Stimulated activated naive CD8-positive, alpha-beta T cell treated with anti-CD3 and anti-CD28 coated beads, Interleukin-15, amount 100 ng/mL, for 72 hours (primary cell): ENCODE data around the gene IFI30.
A peak's percentile ranks its signal among the peaks of the same experiment; 100 is the strongest.

Experiments used
- ATAC-seq: fragments of 150-1000 bp; cut with Tn5 transposase; 2 replicates; pipeline ENCODE4 v1.10.0; 2021; ENCODE audit warnings: mild to moderate bottlenecking, moderate library complexity
- DNase-seq, 2 donors: peaks; one replicate each; pipeline ENCODE4 v3.0.0; 2021 to 2022
- H3K27ac Mint-ChIP-seq, 2 donors: one replicate each; pipeline ENCODE4 v1.8.0; 2022; ENCODE audit warnings: mild to moderate bottlenecking in 2 of 2, mixed read lengths in 2 of 2, moderate library complexity in 2 of 2
- H3K27me3 Mint-ChIP-seq: one replicate; pipeline ENCODE4 v1.8.0; 2022; ENCODE audit warnings: mixed read lengths
- H3K4me1 Mint-ChIP-seq: one replicate; pipeline ENCODE4 v1.8.0; 2022; ENCODE audit warnings: mild to moderate bottlenecking, mixed read lengths
- H3K4me3 Mint-ChIP-seq, 2 donors: one replicate each; pipeline ENCODE4 v1.8.0; 2022; ENCODE audit warnings: mild to moderate bottlenecking in 2 of 2, mixed read lengths in 2 of 2, moderate library complexity in 1 of 2
- H3K9me3 Mint-ChIP-seq, 2 donors: one replicate each; pipeline ENCODE4 v1.8.0; 2022; ENCODE audit warnings: mixed read lengths in 2 of 2

Gene IFI30

GRCh38 chr19:18176367-18177310 is 3.0 kb downstream of the IFI30 start:
- Mint-ChIP-seq H3K4me3 (no peak overlapping the region), H3K27ac (no peak overlapping the region), H3K9me3 (no peaks in the 10 kb centered on the region), H3K4me1 (peaks cover 34% of the 10 kb centered on the region), H3K27me3 (peaks cover 5% of the 10 kb centered on the region)
- DNase-seq (no peak), ATAC-seq (no peak)

- DNase-seq: no peak
- Mint-ChIP-seq H3K9me3 (no peaks in the 10 kb centered on the region), H3K4me3 (no peak overlapping the region)
Observed at GRCh38 chr19:18179957-18180356, 6.3 kb downstream of the IFI30 start.

GRCh38 chr19:18183529-18183928 is 9.9 kb downstream of the IFI30 start:
- ATAC-seq (no peak), DNase-seq (no peak)
- no peak overlapping the region for H3K4me3 Mint-ChIP-seq
- H3K9me3 Mint-ChIP-seq: no peaks in the 10 kb centered on the region
- peaks cover 14% of the 10 kb centered on the region for H3K27me3 Mint-ChIP-seq
- no peaks in the 10 kb centered on the region for H3K4me1 Mint-ChIP-seq
- no peak overlapping the region for H3K27ac Mint-ChIP-seq

More at GRCh38 chr19:18179957-18180356, 6.3 kb downstream of the IFI30 start:
- peaks cover 6% of the 10 kb centered on the region for H3K4me1 Mint-ChIP-seq
- H3K27me3 Mint-ChIP-seq: peaks cover 6% of the 10 kb centered on the region
- H3K27ac Mint-ChIP-seq: no peak overlapping the region
- ATAC-seq: no peak

GRCh38 chr19:18185538-18185937 is 11.9 kb downstream of the IFI30 start:
- no peak overlapping the region for H3K27ac Mint-ChIP-seq
- H3K4me3 Mint-ChIP-seq: no peak overlapping the region
- no peaks in the 10 kb centered on the region for H3K9me3 Mint-ChIP-seq
- no peaks in the 10 kb centered on the region for H3K4me1 Mint-ChIP-seq
- no peak for ATAC-seq
- H3K27me3 Mint-ChIP-seq: peaks cover 14% of the 10 kb centered on the region
- no peak for DNase-seq

GRCh38 chr19:18190278-18190677 is 16.7 kb downstream of the IFI30 start:
- H3K4me3 Mint-ChIP-seq: no peak overlapping the region
- no peak for DNase-seq
- peaks cover 27% of the 10 kb centered on the region for H3K4me1 Mint-ChIP-seq
- ATAC-seq: no peak
- no peak overlapping the region for H3K27ac Mint-ChIP-seq
- no peaks in the 10 kb centered on the region for H3K9me3 Mint-ChIP-seq
- peaks cover 6% of the 10 kb centered on the region for H3K27me3 Mint-ChIP-seq

GRCh38 chr19:18191640-18192062 is 18.0 kb downstream of the IFI30 start:
- ATAC-seq (no peak), DNase-seq (no peak)
- Mint-ChIP-seq H3K9me3 (no peaks in the 10 kb centered on the region), H3K4me1 (peaks cover 27% of the 10 kb centered on the region), H3K27me3 (no peaks in the 10 kb centered on the region), H3K27ac (peak overlapping the region in 1 of 2 donors; percentile 7), H3K4me3 (peak overlapping the region; percentile 84 to 87)

GRCh38 chr19:18192673-18193387 is 19.2 kb downstream of the IFI30 start, which contains the start of gene MPV17L2:
Gene MPV17L2 (plus strand): TSS chr19:18193218. CDS start chr19:18193282, 64 bp downstream.
- Mint-ChIP-seq H3K4me1 (peaks cover 27% of the 10 kb centered on the region), H3K27ac (peak within 1 kb of the TSS; percentile 85 to 96), H3K4me3 (peak within 1 kb of the TSS; percentile 84 to 87), H3K9me3 (no peaks in the 10 kb centered on the region), H3K27me3 (no peaks in the 10 kb centered on the region)
- DNase-seq (peak; percentile 98 to 99), ATAC-seq (peak; percentile 96)

GRCh38 chr19:18193388-18194180 is 20.0 kb downstream of the IFI30 start:
- Mint-ChIP-seq H3K4me1 (peaks cover 27% of the 10 kb centered on the region), H3K27me3 (no peaks in the 10 kb centered on the region), H3K9me3 (no peaks in the 10 kb centered on the region), H3K4me3 (peak overlapping the region; percentile 84 to 87), H3K27ac (peak overlapping the region; percentile 85 to 90)
- no peak for DNase-seq
- no peak for ATAC-seq

GRCh38 chr19:18194181-18194530 is 20.5 kb downstream of the IFI30 start:
- H3K4me1 Mint-ChIP-seq: peaks cover 27% of the 10 kb centered on the region
- DNase-seq: no peak
- H3K27ac Mint-ChIP-seq: peak overlapping the region in 1 of 2 donors; percentile 90
- peak overlapping the region; percentile 84 to 87 for H3K4me3 Mint-ChIP-seq
- no peak for ATAC-seq
- H3K27me3 Mint-ChIP-seq: no peaks in the 10 kb centered on the region
- no peaks in the 10 kb centered on the region for H3K9me3 Mint-ChIP-seq

GRCh38 chr19:18194554-18195238 is 21.1 kb downstream of the IFI30 start:
- no peaks in the 10 kb centered on the region for H3K9me3 Mint-ChIP-seq
- peak overlapping the region; percentile 84 to 87 for H3K4me3 Mint-ChIP-seq
- ATAC-seq: no peak

GRCh38 chr19:18196511-18196845 is 22.9 kb downstream of the IFI30 start:
- peak overlapping the region; percentile 33 to 90 for H3K27ac Mint-ChIP-seq
- DNase-seq: no peak
- H3K4me3 Mint-ChIP-seq: no peak overlapping the region
- H3K4me1 Mint-ChIP-seq: peaks cover 29% of the 10 kb centered on the region
- H3K27me3 Mint-ChIP-seq: no peaks in the 10 kb centered on the region
- H3K9me3 Mint-ChIP-seq: no peaks in the 10 kb centered on the region
- ATAC-seq: no peak

More at GRCh38 chr19:18194554-18195238, 21.1 kb downstream of the IFI30 start:
- Mint-ChIP-seq H3K4me1 (peaks cover 27% of the 10 kb centered on the region), H3K27ac (peak overlapping the region in 1 of 2 donors; percentile 52), H3K27me3 (no peaks in the 10 kb centered on the region)
- DNase-seq: peak; percentile 33 to 40

- no peak overlapping the region for H3K4me3 Mint-ChIP-seq
- H3K27me3 Mint-ChIP-seq: no peaks in the 10 kb centered on the region
- peaks cover 29% of the 10 kb centered on the region for H3K4me1 Mint-ChIP-seq
- H3K9me3 Mint-ChIP-seq: no peaks in the 10 kb centered on the region
- no peak overlapping the region for H3K27ac Mint-ChIP-seq
- no peak for ATAC-seq
- no peak for DNase-seq
Observed at GRCh38 chr19:18197306-18197705, 23.7 kb downstream of the IFI30 start.

GRCh38 chr19:18197941-18198340 is 24.3 kb downstream of the IFI30 start:
- H3K27me3 Mint-ChIP-seq: no peaks in the 10 kb centered on the region
- peaks cover 34% of the 10 kb centered on the region for H3K4me1 Mint-ChIP-seq
- DNase-seq (no peak), ATAC-seq (no peak)
- H3K9me3 Mint-ChIP-seq: no peaks in the 10 kb centered on the region
- peak overlapping the region in 1 of 2 donors; percentile 57 for H3K27ac Mint-ChIP-seq
- no peak overlapping the region for H3K4me3 Mint-ChIP-seq

- H3K4me3 Mint-ChIP-seq: no peak overlapping the region
- no peak for ATAC-seq
Observed at GRCh38 chr19:18198374-18198773, 24.8 kb downstream of the IFI30 start.

GRCh38 chr19:18202397-18202777 is 28.8 kb downstream of the IFI30 start:
- Mint-ChIP-seq H3K27ac (no peak overlapping the region), H3K27me3 (peaks cover 9% of the 10 kb centered on the region), H3K4me3 (peak overlapping the region; percentile 42 to 96), H3K4me1 (peaks cover 40% of the 10 kb centered on the region), H3K9me3 (no peaks in the 10 kb centered on the region)
- ATAC-seq (no peak), DNase-seq (no peak)

More at GRCh38 chr19:18198374-18198773, 24.8 kb downstream of the IFI30 start:
- no peak for DNase-seq
- Mint-ChIP-seq H3K4me1 (peaks cover 38% of the 10 kb centered on the region), H3K27ac (peak overlapping the region in 1 of 2 donors; percentile 31), H3K27me3 (no peaks in the 10 kb centered on the region), H3K9me3 (no peaks in the 10 kb centered on the region)
